ENCODE measurements around the gene PTPRE.

PTPRE gene

DNA sequence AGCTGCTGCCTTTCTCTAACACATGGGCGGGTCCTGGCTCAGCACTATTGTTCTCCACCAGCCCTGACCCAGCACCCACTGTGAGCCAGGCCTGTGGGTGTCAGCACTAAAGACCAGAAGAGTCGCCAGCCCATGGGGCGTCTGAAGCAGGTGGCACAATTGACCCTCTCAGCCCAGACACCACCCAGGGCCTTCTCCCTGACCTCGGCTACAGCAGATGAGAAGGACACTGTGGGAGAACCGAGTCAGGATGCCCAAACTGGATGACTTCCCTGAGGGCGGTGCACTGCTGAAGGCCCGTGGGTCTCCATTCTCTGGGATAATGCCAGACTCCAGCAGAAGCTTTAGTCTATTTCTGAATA lies 122.4 kb downstream of the PTPRE start:
- DNase-seq = no peak

DNA sequence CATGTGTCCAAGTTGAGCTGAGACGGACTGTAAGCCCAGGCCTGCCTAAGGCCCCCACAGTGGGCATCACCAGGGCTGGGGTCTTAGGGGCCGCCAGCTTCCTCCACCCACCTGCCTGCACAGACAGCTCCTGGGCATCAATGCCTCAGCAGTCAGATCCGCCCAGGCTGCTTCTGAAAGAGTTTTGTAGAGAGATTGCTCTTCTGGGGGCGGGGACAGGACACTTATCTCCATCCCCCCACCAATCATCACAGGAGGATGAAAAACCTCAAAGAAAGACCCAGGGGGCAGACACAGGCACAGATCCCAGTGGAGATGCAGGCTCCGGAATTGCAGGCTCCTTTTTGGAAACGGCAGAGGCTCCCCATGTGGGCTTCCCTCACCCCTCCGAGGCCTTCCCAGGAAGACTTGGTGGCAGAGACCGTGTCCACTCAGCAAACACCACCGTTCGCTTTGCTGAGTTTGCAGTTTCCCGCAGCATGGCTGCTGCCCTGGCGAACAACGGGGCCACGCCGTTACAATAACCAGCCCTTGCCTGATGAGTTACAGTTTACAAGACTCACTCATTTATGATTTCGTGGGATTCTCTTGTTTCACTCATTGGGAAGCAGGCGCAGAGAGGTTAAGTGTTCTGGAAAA lies 122.9 kb downstream of the PTPRE start:
- DNase-seq = no peak

DNA sequence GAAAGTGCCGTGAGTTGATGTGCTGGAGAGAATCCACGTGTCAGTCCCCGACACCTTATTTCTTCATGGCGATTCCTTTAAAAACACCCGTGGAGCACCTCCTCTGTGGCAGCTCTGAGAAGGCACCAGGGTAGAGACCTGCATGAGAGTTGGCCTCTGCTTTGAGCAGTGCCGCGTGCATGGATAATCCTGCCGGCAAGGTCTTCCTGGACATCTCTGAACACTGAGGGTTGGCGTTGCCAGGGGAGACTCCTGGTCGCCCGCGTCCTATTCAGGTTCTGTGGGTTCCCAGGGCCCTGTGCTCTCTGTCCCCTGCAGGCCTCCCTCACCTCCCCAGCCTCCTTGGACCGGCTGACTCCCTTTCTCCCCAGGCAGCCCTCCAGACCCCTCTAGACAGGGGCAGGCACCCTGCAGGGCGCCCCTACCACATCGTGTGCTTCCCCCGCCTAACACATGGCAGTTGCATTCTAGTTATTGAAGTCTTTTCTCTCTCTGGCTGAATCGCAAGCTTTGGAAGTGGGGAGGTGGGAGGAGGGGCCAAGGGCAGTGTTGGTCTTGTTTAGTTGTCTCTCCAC lies 123.7 kb downstream of the PTPRE start:
- no peak for DNase-seq

GRCh38 chr10:128031216-128031615 lies 124.3 kb downstream of the PTPRE start:
- no peak for DNase-seq

- no peak for DNase-seq
Measured at GRCh38 chr10:128032466-128032865, 125.6 kb downstream of the PTPRE start.

DNA sequence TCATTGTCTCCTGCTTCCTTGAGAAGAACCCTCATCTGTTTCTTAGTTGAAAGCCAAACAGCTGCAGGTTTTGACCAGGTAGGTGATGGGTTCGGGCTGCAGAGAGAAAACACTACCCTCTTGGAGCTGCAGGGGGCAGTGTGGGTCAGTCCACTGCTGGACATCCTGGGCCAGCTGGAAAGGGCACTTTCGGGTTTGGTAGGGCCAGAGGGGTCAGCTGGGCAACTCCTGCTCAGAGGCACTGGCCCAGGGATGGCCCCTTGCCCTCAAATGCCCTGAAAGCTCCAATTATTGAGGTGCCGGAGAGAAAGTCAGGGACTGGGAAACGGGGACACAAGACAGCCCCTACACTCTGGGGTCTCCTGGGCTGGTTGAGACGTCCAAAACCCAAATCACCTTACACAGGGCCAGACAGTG lies 128.7 kb downstream of the PTPRE start:
- no peak for DNase-seq

DNA sequence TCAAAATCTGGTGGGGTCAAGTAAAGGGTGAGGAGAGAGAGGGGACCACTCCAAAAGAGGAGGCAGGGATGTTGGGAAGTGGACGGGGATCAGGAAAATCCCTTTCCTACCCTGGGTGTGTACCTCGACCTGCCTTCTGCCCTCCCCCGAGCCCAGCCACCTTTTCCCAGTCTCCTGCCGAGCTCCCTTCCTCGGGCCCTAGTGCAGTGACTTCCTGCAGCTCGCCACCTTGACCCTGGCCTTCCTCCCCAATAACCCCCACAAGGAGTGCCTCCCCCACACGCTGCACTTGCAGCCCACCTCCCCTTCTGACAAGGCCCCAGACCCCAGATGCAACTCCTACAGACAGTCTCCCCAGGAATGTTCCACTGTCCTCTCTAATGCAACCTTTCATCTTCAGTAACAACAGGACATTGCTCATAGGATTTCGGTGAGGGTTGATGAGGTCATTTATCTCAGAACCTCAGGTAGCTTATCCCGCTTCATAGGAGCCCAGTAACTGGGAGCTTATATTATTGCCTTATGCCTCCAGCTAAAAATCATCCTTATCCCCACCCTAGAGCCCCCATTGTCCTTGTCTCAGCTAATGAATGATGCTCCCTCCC lies 129.2 kb downstream of the PTPRE start:
- no peak for DNase-seq

DNA sequence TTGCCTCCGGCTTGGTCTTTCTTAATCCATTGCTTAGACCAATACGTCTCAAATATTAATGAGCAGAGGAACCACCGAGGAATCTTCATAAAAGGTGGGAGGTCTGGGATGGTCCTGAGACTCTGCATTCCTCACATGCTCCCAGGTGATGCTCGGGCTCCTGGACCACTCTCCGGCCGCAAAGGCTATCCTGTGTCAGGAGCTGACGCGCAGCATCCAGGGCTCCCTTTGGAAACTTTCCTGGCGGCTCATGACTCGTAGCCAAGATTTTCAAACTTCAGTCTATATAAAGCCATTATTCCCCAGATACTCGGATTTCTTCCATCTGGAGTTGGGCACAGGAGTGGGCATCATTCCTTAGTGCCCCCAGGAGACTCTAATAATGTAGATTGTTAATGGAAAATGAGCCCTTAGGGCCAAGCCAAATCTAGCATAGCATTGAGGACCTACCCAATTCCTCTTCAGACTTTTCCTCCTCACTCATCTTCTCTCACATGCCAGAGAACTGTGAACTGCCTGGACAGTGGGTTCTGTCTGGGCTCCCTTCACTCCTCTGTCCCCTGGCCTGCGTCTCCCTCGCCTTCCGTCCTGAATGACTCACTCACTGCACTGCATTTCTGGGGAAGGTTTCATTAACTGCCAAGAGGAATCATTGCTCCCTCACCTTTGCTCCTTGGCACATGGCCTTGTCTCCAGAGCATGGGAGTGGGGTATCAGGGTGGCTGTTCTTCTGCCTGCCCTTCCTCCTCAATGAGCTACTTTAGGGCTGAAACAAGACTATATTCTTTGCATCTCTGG lies 130.0 kb downstream of the PTPRE start:
- DNase-seq = no peak

DNA sequence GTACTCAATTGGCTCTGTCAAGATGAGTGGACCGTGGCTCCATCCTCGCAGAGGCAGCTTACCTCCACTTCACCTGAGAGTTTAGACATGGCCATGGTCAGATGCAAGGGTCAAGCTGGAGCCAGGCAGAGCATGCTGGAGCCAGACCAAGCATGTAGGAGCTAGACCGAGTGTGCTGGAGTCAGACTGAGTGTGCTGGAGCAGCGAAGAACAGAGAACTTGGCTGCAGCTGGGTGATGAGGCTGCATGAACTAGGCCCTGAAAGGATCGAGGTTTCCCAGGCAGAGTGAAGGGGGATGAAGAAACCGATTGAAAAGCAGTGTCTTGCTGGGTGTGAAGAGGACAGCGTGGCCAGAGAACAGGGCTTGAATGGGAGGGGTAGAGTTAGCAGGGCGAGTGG lies 133.2 kb downstream of the PTPRE start:
- no peak for DNase-seq

GRCh38 chr10:128040681-128041080 lies 133.8 kb downstream of the PTPRE start:
- DNase-seq = no peak

- DNase-seq = no peak
Measured at GRCh38 chr10:128042131-128042610, 135.3 kb downstream of the PTPRE start.

GRCh38 chr10:128043259-128044045 lies 136.5 kb downstream of the PTPRE start:
- DNase-seq = no peak

- DNase-seq = no peak
Measured at GRCh38 chr10:128044186-128044585, 137.3 kb downstream of the PTPRE start.

- DNase-seq = no peak
Measured at GRCh38 chr10:128044961-128045832, 138.3 kb downstream of the PTPRE start.

- no peak for DNase-seq
Measured at GRCh38 chr10:128045833-128046120, 138.9 kb downstream of the PTPRE start.

DNA sequence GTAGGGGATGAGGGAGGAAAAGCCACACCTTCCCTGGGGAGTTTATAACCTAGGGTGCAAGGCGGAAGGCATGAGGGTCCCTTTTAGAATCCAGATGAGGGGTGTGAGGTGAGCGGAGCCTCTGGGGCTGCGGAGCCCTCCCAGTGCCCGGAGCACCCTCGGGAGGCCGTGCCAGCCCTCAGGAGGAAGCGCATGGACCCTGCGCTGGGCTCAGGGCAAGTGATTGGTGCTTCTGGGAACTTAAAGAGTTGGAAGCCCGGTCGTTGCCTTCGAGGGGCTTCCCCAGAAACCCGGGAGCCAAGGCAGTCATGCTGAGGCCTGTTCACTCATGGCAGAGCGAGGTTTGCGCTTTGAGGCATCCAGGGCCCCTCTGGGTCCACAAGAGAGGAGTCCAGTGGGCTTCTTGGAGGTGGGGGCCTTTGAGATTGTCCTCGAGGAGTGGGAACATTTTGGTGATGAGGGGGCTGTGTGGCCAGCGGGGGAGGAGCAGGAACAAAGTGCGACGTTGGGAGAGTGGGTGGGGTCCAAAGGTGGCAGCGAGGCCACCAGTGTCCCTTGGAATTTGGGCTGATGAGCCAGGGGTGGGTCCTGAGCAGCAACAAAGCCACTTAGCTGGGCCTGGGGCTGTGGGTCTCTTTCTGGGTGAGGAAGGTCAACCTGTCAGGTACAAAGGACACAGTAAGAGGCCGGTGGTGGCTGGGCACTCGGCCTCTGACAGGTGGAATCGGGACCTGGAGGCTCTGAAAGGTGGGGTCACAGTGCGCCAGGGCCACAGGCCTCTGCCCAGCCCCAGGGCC lies 139.5 kb downstream of the PTPRE start:
- DNase-seq = no peak

DNA sequence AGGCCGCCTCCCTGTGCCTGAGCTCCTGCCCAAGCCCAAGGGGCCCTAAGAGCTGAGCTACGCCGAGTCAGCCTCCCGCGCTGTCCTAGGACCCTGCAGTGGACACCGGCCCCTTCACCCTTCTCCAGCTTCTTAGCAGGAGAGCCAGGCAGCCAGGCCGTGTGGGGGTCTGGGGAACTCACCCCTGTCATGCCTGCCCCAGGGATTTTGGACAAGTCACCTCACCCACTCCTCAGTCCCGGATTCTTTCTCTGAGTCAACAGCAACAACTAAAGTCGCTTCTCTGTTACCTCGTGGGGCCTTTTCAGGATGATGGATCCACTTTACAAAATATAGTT lies 140.0 kb downstream of the PTPRE start:
- no peak for DNase-seq

DNA sequence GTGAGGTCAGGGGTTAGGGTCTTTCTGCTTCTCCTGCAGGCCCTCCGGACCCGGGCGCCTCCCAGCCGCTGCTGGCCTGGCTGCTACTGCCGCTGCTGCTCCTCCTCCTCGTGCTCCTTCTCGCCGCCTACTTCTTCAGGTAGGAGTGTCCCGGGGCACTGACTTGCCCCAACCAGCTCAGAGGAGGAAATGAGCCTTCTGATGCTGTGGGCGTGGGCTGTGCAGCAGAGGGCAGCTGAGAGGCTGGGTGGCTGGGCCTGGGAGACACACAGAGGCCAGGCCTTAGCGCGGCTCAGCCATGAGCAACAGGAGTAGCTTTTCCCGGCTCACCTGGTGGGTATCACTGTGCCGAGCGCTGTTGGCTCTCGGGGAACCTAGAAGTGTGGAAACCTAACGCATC lies 140.4 kb downstream of the PTPRE start:
- no peak for DNase-seq

DNA sequence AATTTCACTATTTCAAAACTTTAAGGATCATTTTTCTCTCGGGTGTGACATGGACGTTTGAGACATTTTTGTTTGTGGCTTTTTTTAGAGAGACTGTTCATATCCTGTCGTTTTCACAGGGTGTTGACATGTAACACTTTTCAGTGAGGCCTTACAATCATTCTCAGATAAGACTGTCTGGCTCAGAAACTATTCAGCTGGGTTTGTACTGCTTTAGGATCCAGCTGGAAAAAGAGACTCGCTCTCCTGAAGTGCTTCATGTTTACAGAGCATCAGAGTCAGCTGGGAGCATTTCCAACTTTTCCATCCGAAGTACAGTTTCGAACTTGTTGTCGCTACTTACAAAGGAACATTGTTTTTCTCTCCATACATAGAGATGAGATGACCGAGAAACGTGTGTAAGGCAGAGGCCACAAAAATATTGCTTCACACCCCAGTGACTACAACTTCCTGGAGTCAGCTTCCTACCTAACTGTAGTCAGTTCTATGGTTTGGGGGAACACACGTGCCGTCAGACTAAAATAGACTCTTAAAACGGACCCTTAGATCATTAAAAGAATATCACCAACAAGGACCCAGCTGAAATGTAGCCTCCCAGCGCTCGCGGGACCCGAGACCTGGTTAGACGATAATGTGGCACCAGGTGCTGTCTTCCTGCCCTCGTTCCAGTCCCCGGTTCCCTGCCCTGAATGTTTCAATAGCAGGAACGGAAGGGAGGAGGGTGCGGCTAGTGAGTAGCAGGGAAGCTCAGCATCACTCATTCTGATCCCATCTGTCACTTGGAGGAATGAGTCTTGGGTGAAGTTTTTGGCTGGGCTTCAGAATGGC lies 141.3 kb downstream of the PTPRE start:
- no peak for DNase-seq

DNA sequence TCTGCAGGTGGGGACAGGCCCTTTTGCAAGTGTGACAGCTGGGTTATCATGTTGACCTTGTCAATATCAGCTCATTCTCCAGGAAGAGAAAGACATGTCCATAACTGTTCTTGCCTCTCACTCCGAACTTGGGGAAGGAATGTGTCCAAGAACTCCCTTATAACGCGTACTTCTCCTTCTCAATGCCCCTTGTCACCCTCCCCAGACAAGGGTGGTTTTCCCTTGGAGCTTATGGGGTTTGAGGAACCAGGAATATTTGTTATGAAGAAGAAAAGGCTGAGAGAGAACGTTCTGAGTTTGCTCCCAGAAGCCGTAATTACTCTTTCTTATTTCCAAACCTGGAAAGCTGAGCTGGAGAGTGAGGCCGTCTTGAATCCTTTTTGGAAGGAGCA lies 141.9 kb downstream of the PTPRE start:
- DNase-seq = no peak

Data from NCI-H526 treated with DMSO at 0.1 percent for 48 hours (cell line).